ENCODE results near the gene FOXJ3.

FOXJ3 gene

GRCh38 chr1:42128499-42128898, 206.5 kb downstream of the FOXJ3 start:
- TF ChIP-seq POLR2A (IDR thresholded peaks at IDR 0.05; ENCODE audit: low read depth, low read length) (no peak), POLR2AphosphoS5 (IDR thresholded peaks at IDR 0.05; ENCODE audit: low read depth, low read length) (no peak), SPI1 (IDR thresholded peaks at IDR 0.05; ENCODE audit: low read depth, low read length) (no peak), POU2F2 (IDR thresholded peaks at IDR 0.05; ENCODE audit: low read depth, low read length) (no peak), TAF1 (IDR thresholded peaks at IDR 0.05; ENCODE audit: low read depth, low read length) (no peak), PAX5 (IDR thresholded peaks at IDR 0.05; ENCODE audit: insufficient read depth, low read length, severe bottlenecking) (no peak)
- DNase-seq (ENCODE audit: insufficient read length, low spot score) = no peak
- FAIRE-seq = no peak

- DNase-seq (ENCODE audit: insufficient read length, low spot score) (no peak), FAIRE-seq (no peak)
- TF ChIP-seq POLR2AphosphoS5 (IDR thresholded peaks at IDR 0.05; ENCODE audit: low read depth, low read length) = no peak
- no peak for TF ChIP-seq POLR2A (IDR thresholded peaks at IDR 0.05; ENCODE audit: low read depth, low read length)
- no peak for TF ChIP-seq SPI1 (IDR thresholded peaks at IDR 0.05; ENCODE audit: low read depth, low read length)
- TF ChIP-seq PAX5 (IDR thresholded peaks at IDR 0.05; ENCODE audit: insufficient read depth, low read length, severe bottlenecking) = no peak
- TF ChIP-seq POU2F2 (IDR thresholded peaks at IDR 0.05; ENCODE audit: low read depth, low read length) = no peak
- no peak for TF ChIP-seq TAF1 (IDR thresholded peaks at IDR 0.05; ENCODE audit: low read depth, low read length)
Measured at GRCh38 chr1:42127767-42128166, 207.3 kb downstream of the FOXJ3 start.
